SIG-M5 treated with dmso at 0.1 percent for 504 hours (cell line): Measurements from ENCODE around the gene PPP1R13L.
"Not testable (repeated sequence)": the region's sequence is repeated elsewhere in the genome, so short reads cannot be mapped to it uniquely, and the experiment has no call there.

ENCODE experiments used
- DNase-seq: peaks from one replicate; lab custom pipeline; 2025; ENCODE audit not compliant: unreplicated experiment; lab: John Stamatoyannopoulos, UW

PPP1R13L gene

GRCh38 chr19:45431008-45431407 lies 26.1 kb upstream of the PPP1R13L start:
- DNase-seq = peak; percentile 74

GRCh38 chr19:45429896-45430295 lies 25.0 kb upstream of the PPP1R13L start:
- not testable (repeated sequence) for DNase-seq

- DNase-seq = no peak
Observed at GRCh38 chr19:45428384-45429231, 23.7 kb upstream of the PPP1R13L start.

- DNase-seq = peak; percentile 83
Observed at GRCh38 chr19:45424191-45425058, 19.6 kb upstream of the PPP1R13L start.

GRCh38 chr19:45423589-45424190 lies 18.8 kb upstream of the PPP1R13L start, which contains the start of gene ERCC1:
Gene ERCC1 (minus strand): TSS chr19:45423917. CDS start chr19:45423374, 543 bp downstream.
- DNase-seq = peak; percentile 92

GRCh38 chr19:45423033-45423588 lies 18.2 kb upstream of the PPP1R13L start:
- DNase-seq = no peak

- no peak for DNase-seq
Observed at GRCh38 chr19:45421947-45422498, 17.2 kb upstream of the PPP1R13L start.

GRCh38 chr19:45420871-45421270 lies 16.0 kb upstream of the PPP1R13L start:
- DNase-seq = no peak

- no peak for DNase-seq
Observed at GRCh38 chr19:45420356-45420755, 15.5 kb upstream of the PPP1R13L start.

GRCh38 chr19:45419895-45420294 lies 15.0 kb upstream of the PPP1R13L start:
- no peak for DNase-seq

GRCh38 chr19:45419396-45419795 lies 14.5 kb upstream of the PPP1R13L start:
- peak; percentile 82 for DNase-seq

GRCh38 chr19:45418802-45419201 lies 13.9 kb upstream of the PPP1R13L start:
- DNase-seq = no peak

- no peak for DNase-seq
Observed at GRCh38 chr19:45417151-45417550, 12.3 kb upstream of the PPP1R13L start.

GRCh38 chr19:45414468-45414867 lies 9.6 kb upstream of the PPP1R13L start:
- DNase-seq = no peak

- no peak for DNase-seq
Observed at GRCh38 chr19:45413497-45413896, 8.6 kb upstream of the PPP1R13L start.

GRCh38 chr19:45410330-45410729 lies 5.5 kb upstream of the PPP1R13L start:
- DNase-seq = not testable (repeated sequence)

- DNase-seq = peak; percentile 49
Observed at GRCh38 chr19:45409557-45409920, 4.7 kb upstream of the PPP1R13L start.

- no peak for DNase-seq
Observed at GRCh38 chr19:45408830-45409556, 4.1 kb upstream of the PPP1R13L start.

- no peak for DNase-seq
Observed at GRCh38 chr19:45408121-45408520, 3.3 kb upstream of the PPP1R13L start.

GRCh38 chr19:45407585-45407984 lies 2.7 kb upstream of the PPP1R13L start:
- not testable (repeated sequence) for DNase-seq
